CD4-positive, alpha-beta T cell (primary cell): Measurements from ENCODE around the gene R3HDM1. TPM values are rescaled to one million over a fixed set of nuclear protein-coding genes. Genes with fewer than 3 reads are reported as not detected.
"Not testable (repeated sequence)": the region's sequence is repeated elsewhere in the genome, so short reads cannot be mapped to it uniquely, and the experiment has no call there.

Experiments used
- ATAC-seq: fragments of 200-7000 bp; cut with Tn5 transposase; one replicate; pipeline ENCODE4 v1.10.0; 2022; ENCODE audit warnings: mild to moderate bottlenecking; ENCODE audit not compliant: poor library complexity
- CTCF ChIA-PET: fragments of 350-600 bp; sonication (Branson Sonifier 250); formaldehyde crosslinking; loops from one replicate; lab custom pipeline; 2021; ENCODE audit warnings: antibody characterized with exemption, inconsistent platforms; lab: Charles Lee
- POLR2A ChIA-PET: fragments of 350-600 bp; sonication (Branson Sonifier 250); formaldehyde crosslinking; loops from one replicate; lab custom pipeline; 2021; ENCODE audit warnings: antibody characterized with exemption, inconsistent platforms; lab: Charles Lee
- DNase-seq, 14 experiments: peaks; one replicate each; pipeline ENCODE4 v3.0.0-alpha.2; 2013 to 2020; ENCODE audit warnings: mixed read lengths in 2 of 14
- H3K27ac ChIP-seq, 2 donors: one replicate each; pipeline versions ENCODE4 v1.5.1 to v1.7.0; 2013; ENCODE audit warnings: low read length in 2 of 2, low read depth in 1 of 2, mild to moderate bottlenecking in 1 of 2
- H3K27me3 ChIP-seq, 2 experiments: 1 replicate in 1 of 2; 2 replicates in 1 of 2; pipeline versions ENCODE4 v1.6.1 to v1.7.0; 2013; ENCODE audit warnings: low read length in 2 of 2, control low read depth in 1 of 2, mild to moderate bottlenecking in 1 of 2, moderate library complexity in 1 of 2; ENCODE audit not compliant: insufficient read depth in 2 of 2, control insufficient read depth in 1 of 2
- H3K36me3 ChIP-seq: one replicate; pipeline ENCODE4 v1.6.1; 2013; ENCODE audit warnings: low read length, control low read depth; ENCODE audit not compliant: insufficient read depth
- H3K4me1 ChIP-seq: one replicate; pipeline ENCODE4 v1.6.1; 2013; ENCODE audit warnings: low read length, control low read depth; ENCODE audit not compliant: insufficient read depth
- H3K4me3 ChIP-seq: one replicate; pipeline ENCODE4 v1.5.1; 2013; ENCODE audit warnings: mild to moderate bottlenecking, low read length, moderate library complexity
- H3K9me3 ChIP-seq, 2 experiments: 1 replicate in 1 of 2; 2 replicates in 1 of 2; pipeline versions ENCODE4 v1.6.1 to v1.7.0; 2013; ENCODE audit warnings: low read length in 2 of 2, mild to moderate bottlenecking in 2 of 2, control low read depth in 1 of 2, moderate library complexity in 1 of 2; ENCODE audit not compliant: control insufficient read depth in 1 of 2, insufficient read depth in 1 of 2
- H3K27ac Mint-ChIP-seq: one replicate; pipeline ENCODE4 v1.8.0; 2020; ENCODE audit warnings: mixed read lengths
- H3K27me3 Mint-ChIP-seq: one replicate; pipeline ENCODE4 v1.8.0; 2021; ENCODE audit warnings: mixed read lengths
- H3K36me3 Mint-ChIP-seq: one replicate; pipeline ENCODE4 v1.8.0; 2021; ENCODE audit warnings: low read depth, mixed read lengths
- H3K4me1 Mint-ChIP-seq: one replicate; pipeline ENCODE4 v1.8.0; 2021; ENCODE audit warnings: low read depth, mixed read lengths
- H3K4me3 Mint-ChIP-seq: one replicate; pipeline ENCODE4 v1.8.0; 2020; ENCODE audit warnings: mild to moderate bottlenecking, mixed read lengths
- H3K9me3 Mint-ChIP-seq: one replicate; pipeline ENCODE4 v1.8.0; 2020; ENCODE audit warnings: mixed read lengths
- intact Hi-C, 2 experiments: fragments of 100-400 bp; cut with DNase I in 1 of 2; cut with micrococcal nuclease in 1 of 2; formaldehyde crosslinking; loops; one replicate each; pipeline versions ENCODE4 v1.15.1 to v1.9.0; 2023 to 2025; cut with DNase I, micrococcal nuclease
- total RNA-seq, 174 experiments: library from RNA in 2 of 174; stranded (reverse) in 2 of 174; gene quantifications; one replicate each; pipeline ENCODE4 v1.2.3 and lab custom pipeline; 2021 to 2026
- TF ChIP-seq, protein P1 (sequence below): fragments of 200-600 bp; IDR thresholded peaks from one replicate; pipeline ENCODE4 v1.8.0; 2022; ENCODE audit warnings: antibody characterized with exemption, mild to moderate bottlenecking

Gene R3HDM1
- total RNA-seq, 2 experiments from 2014 or later = 39.7 to 41.4 TPM

- H3K36me3 ChIP-seq = no peaks in the 10 kb centered on the region
- H3K27ac Mint-ChIP-seq = no peak overlapping the region
Measured at GRCh38 chr2:135528006-135528405, 3.3 kb upstream of the R3HDM1 start.

GRCh38 chr2:135530313-135531230 is 712 bp upstream of the R3HDM1 start, which contains the start of gene ZRANB3:
ZRANB3 (minus strand) TSS chr2:135531218.
- POLR2A ChIA-PET = interaction anchor here (0.5 to 2.6 kb wide), 20 partner anchors 8 to 860 kb away, joined by 3 to 49 read pairs (median 4); partner anchors contain the start of genes CCNT2, DARS1, MCM6 and RAB3GAP1
- TF ChIP-seq, protein P1, sequence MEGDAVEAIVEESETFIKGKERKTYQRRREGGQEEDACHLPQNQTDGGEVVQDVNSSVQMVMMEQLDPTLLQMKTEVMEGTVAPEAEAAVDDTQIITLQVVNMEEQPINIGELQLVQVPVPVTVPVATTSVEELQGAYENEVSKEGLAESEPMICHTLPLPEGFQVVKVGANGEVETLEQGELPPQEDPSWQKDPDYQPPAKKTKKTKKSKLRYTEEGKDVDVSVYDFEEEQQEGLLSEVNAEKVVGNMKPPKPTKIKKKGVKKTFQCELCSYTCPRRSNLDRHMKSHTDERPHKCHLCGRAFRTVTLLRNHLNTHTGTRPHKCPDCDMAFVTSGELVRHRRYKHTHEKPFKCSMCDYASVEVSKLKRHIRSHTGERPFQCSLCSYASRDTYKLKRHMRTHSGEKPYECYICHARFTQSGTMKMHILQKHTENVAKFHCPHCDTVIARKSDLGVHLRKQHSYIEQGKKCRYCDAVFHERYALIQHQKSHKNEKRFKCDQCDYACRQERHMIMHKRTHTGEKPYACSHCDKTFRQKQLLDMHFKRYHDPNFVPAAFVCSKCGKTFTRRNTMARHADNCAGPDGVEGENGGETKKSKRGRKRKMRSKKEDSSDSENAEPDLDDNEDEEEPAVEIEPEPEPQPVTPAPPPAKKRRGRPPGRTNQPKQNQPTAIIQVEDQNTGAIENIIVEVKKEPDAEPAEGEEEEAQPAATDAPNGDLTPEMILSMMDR = no peak
- Mint-ChIP-seq H3K4me1 (peaks cover 22% of the 10 kb centered on the region), H3K9me3 (no peaks in the 10 kb centered on the region), H3K36me3 (no peaks in the 10 kb centered on the region), H3K27ac (no peak within 1 kb of the TSS), H3K27me3 (no peaks in the 10 kb centered on the region), H3K4me3 (no peak within 1 kb of the TSS)
- Histone ChIP-seq H3K36me3 (no peaks in the 10 kb centered on the region), H3K9me3 (no peaks in the 10 kb centered on the region), H3K27me3 (no peaks in the 10 kb centered on the region), H3K27ac (peak within 1 kb of the TSS; percentile 79 to 94), H3K4me3 (peak within 1 kb of the TSS; percentile 88), H3K4me1 (peaks cover 16% of the 10 kb centered on the region)
- ATAC-seq (peak; percentile 75), DNase-seq (peak; percentile 86 to 98 (median 92))
- intact Hi-C loops = loop anchor here (1.0 to 5.0 kb wide), 8 partner anchors 62 to 612 kb away; partner anchors contain the start of genes CCNT2 (in 2 of the 2), UBXN4 (in 2 of the 2), MCM6 (in 1 of the 2) and RAB3GAP1 (in 1 of the 2)
- CTCF ChIA-PET = interaction anchor here (1.2 kb wide), 1 partner anchor 526 kb away, joined by 4 read pairs; no protein-coding TSS in a partner anchor

More at GRCh38 chr2:135528006-135528405, 3.3 kb upstream of the R3HDM1 start:
- ATAC-seq (no peak), DNase-seq (no peak)
- Mint-ChIP-seq H3K9me3 (no peaks in the 10 kb centered on the region), H3K4me3 (peak overlapping the region; percentile 69), H3K4me1 (peaks cover 10% of the 10 kb centered on the region), H3K36me3 (no peaks in the 10 kb centered on the region), H3K27me3 (no peaks in the 10 kb centered on the region)
- H3K4me1 ChIP-seq = peaks cover 16% of the 10 kb centered on the region
- H3K27ac ChIP-seq = no peak overlapping the region
- TF ChIP-seq, protein P1 = no peak
- intact Hi-C loops = loop anchor here in 1 of 2 experiments (10.0 kb wide), 1 partner anchor 1403 kb away; no protein-coding TSS in a partner anchor
- no peak overlapping the region for H3K4me3 ChIP-seq
- POLR2A ChIA-PET = no interaction called here
- no peaks in the 10 kb centered on the region for H3K27me3 ChIP-seq
- CTCF ChIA-PET = no interaction called here
- no peaks in the 10 kb centered on the region for H3K9me3 ChIP-seq

DNA sequence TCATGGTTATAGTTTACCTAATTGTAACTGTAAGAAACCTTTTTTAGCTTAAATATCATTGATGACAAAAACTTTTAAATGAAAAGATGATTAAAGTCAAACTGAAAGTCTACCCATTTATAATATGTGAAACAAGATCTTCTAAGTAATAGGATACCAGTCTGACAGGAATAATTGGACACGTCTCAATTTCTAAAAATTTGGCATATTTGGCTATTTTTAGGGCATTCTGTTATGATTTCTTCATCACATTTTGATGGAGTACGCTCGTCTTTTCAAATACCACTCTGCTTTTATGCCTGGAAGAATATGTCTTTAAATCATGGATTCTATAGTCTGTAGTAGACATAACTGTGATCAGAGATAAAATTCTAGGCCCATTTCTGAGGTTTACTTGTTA is 1.3 kb downstream of the R3HDM1 start:
- H3K27ac Mint-ChIP-seq = no peak overlapping the region
- peaks cover 35% of the 10 kb centered on the region for H3K4me1 Mint-ChIP-seq
- no peak overlapping the region for H3K27ac ChIP-seq
- no peaks in the 10 kb centered on the region for H3K27me3 ChIP-seq
- H3K4me3 Mint-ChIP-seq = no peak overlapping the region
- peaks cover 16% of the 10 kb centered on the region for H3K4me1 ChIP-seq
- H3K9me3 Mint-ChIP-seq = no peaks in the 10 kb centered on the region
- POLR2A ChIA-PET = interaction anchor here (1.8 to 2.6 kb wide), 2 partner anchors 528 to 615 kb away, joined by 5 to 49 read pairs; partner anchors contain the start of gene CCNT2
- no peaks in the 10 kb centered on the region for H3K36me3 Mint-ChIP-seq
- H3K36me3 ChIP-seq = no peaks in the 10 kb centered on the region
- H3K27me3 Mint-ChIP-seq = no peaks in the 10 kb centered on the region
- TF ChIP-seq, protein P1 = no peak
- CTCF ChIA-PET = interaction anchor here (1.6 kb wide), 1 partner anchor 11 kb away, joined by 5 read pairs; no protein-coding TSS in a partner anchor
- H3K9me3 ChIP-seq = no peaks in the 10 kb centered on the region
- no peak for DNase-seq
- H3K4me3 ChIP-seq = no peak overlapping the region
- no peak for ATAC-seq
- intact Hi-C loops = loop anchor here (5.0 kb wide), 3 partner anchors 60 to 345 kb away; partner anchors contain the start of gene MCM6 (in 1 of the 2)

DNA sequence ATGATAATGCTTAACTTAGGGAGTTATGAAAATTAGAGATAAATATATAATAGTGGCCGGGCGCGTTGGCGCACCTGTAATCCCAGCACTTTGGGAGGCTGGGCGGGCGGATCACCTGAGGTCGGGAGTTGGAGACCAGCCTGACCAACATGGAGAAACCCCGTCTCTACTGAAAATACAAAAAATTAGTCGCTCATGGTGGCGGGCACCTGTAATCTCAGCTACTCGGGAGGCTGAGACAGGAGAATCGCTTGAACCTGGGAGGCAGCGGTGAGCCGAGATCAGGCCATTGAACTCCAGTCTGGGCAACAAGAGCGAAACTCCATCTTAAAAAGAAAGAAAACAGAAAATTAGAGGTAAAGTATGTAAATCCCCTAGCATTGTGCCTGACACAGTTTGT is 2.3 kb downstream of the R3HDM1 start:
- H3K27ac Mint-ChIP-seq, H3K9me3 ChIP-seq, H3K36me3 Mint-ChIP-seq, DNase-seq, ATAC-seq, H3K36me3 ChIP-seq, H3K27me3 Mint-ChIP-seq, H3K9me3 Mint-ChIP-seq, H3K27ac ChIP-seq, H3K27me3 ChIP-seq, H3K4me3 ChIP-seq: not testable (repeated sequence)
- ChIA-PET CTCF (interaction anchor here (1.6 kb wide), 1 partner anchor 10 kb away, joined by 5 read pairs; no protein-coding TSS in a partner anchor), POLR2A (interaction anchor here (0.7 kb wide), 1 partner anchor 10 kb away, joined by 3 read pairs; no protein-coding TSS in a partner anchor)
- Mint-ChIP-seq H3K4me3 (peak overlapping the region; percentile 18), H3K4me1 (peaks cover 35% of the 10 kb centered on the region)
- peaks cover 16% of the 10 kb centered on the region for H3K4me1 ChIP-seq
- intact Hi-C loops = loop anchor here (5.0 kb wide), 3 partner anchors 59 to 344 kb away; partner anchors contain the start of gene MCM6 (in 1 of the 2)
